Testis (tissue), 2 donors: ENCODE results near the gene HOXB8.

Experiments
- CTCF ChIP-seq, 3 experiments: fragments of 450-650 bp in 2 of 3; fragments of 200-600 bp in 1 of 3; sonication (generic) in 1 of 3; IDR thresholded peaks; one replicate each; pipeline ENCODE4 v1.5.1; 2016 to 2019; ENCODE audit warnings: antibody characterized with exemption in 3 of 3, mild to moderate bottlenecking in 2 of 3, moderate library complexity in 1 of 3
- POLR2A ChIP-seq: fragments of 450-650 bp; IDR thresholded peaks from one replicate; pipeline ENCODE4 v1.6.1; 2017; ENCODE audit warnings: antibody characterized with exemption, mild to moderate bottlenecking, moderate library complexity

GRCh38 chr17:48649741-48650140 lies 34.6 kb upstream of the HOXB8 start:
- no peak for TF ChIP-seq POLR2A
- TF ChIP-seq CTCF (IDR thresholded peaks at IDR 0.05): no peak
